HG02642 (cell line): Measurements from ENCODE around the gene LILRA2.
"Not testable (repeated sequence)": the region's sequence is repeated elsewhere in the genome, so short reads cannot be mapped to it uniquely, and the experiment has no call there.

Experiments used
- ATAC-seq: cut with Tn5 transposase; IDR thresholded peaks from one replicate; pipeline ENCODE4 v1.9.1; 2021; ENCODE audit warnings: mild to moderate bottlenecking; ENCODE audit not compliant: unreplicated experiment, poor library complexity

The LILRA2 gene

GRCh38 chr19:54570316-54570715 lies 3.3 kb upstream of the LILRA2 start:
- ATAC-seq = no peak

DNA sequence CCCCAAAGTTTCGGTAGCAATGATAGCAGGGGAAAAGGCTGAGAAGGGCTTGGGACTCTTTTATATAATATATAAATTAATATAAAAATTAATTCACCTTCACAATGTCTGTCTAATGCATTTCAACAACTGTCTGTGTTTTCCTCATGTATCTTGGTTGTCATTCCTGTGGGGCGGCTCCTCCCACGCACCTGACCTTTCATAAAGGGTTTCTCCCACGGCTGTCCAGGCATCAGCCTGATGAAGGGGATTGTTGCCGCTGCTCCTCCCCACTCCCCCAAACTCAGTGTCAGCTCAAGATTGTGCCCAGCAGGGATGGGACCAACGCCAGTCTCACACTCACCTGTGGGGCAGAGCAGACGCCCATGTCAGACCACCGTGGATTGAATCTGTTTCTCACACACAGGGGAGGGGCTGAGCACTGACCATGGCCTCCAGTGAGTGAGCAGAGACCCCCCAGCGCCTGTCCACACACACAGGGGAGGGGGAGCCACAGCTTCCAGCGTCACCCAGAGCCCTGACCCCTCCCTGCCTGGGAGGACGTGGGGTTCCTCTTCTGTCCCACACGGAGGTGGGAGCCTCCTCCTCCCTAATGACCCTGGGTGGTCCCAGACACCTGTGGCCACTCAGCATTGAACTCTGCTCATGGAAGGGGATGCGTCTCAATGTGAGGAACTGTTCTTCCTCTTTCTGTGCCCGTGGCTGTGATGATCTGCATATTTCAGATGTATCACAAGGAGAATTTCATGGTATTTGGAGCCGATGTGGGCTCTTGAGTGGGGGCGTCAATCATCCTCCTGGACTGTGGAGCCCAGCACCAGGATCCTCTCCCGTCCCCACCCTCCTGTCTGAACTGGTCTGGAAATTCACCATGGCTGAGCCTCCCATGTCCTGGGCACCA lies 1.6 kb upstream of the LILRA2 start:
- not testable (repeated sequence) for ATAC-seq

DNA sequence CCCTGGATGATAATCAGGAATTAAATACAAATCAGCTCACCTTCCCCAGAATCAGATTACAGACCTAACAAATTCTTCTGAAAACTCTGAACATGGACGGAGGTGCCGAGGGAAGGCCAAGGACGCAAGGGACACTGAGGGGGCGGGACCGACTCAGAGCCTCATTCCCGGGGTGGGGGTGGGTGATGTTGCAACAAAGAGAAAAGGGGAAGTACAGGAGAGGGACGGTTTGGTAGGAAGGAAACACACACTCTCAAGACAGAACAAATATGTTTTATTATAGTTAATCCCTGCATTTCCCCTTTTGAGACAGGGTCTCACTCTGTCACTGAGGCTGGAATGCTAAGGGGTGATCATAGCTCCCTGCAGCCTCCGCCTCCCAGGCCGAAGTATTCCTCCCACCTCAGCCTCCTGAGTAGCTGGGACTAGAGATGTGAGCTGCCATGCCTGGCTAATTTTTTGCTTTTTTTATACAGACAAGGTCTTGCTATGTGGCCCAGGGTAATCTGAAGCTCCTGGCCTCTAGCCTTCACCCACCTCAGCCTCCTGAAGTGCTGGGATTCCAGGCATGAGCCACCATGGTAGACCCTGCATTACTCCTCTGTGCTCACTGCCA lies 786 bp upstream of the LILRA2 start:
- ATAC-seq = no peak

- no peak for ATAC-seq
Observed at GRCh38 chr19:54574051-54574450, 461 bp downstream of the LILRA2 start.

DNA sequence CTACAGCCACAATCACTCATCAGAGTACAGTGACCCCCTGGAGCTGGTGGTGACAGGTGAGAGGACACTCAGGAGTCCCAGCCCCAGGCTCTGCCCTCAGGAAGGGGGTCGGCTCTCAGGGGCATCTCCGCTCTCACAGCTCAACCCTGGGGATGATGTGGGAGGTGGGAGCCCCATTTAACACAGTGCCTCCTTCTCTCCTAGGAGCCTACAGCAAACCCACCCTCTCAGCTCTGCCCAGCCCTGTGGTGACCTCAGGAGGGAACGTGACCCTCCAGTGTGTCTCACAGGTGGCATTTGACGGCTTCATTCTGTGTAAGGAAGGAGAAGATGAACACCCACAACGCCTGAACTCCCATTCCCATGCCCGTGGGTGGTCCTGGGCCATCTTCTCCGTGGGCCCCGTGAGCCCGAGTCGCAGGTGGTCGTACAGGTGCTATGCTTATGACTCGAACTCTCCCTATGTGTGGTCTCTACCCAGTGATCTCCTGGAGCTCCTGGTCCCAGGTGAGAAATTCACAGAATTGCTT lies 1.0 kb downstream of the LILRA2 start:
- no peak for ATAC-seq

DNA sequence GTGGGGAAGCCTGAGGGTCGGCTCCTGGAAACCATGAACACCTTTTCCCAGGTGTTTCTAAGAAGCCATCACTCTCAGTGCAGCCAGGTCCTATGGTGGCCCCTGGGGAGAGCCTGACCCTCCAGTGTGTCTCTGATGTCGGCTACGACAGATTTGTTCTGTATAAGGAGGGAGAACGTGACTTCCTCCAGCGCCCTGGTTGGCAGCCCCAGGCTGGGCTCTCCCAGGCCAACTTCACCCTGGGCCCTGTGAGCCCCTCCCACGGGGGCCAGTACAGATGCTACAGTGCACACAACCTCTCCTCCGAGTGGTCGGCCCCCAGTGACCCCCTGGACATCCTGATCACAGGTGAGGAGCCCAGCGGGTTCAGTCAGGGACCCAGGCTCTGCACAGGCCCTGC lies 1.6 kb downstream of the LILRA2 start:
- ATAC-seq = not testable (repeated sequence)

DNA sequence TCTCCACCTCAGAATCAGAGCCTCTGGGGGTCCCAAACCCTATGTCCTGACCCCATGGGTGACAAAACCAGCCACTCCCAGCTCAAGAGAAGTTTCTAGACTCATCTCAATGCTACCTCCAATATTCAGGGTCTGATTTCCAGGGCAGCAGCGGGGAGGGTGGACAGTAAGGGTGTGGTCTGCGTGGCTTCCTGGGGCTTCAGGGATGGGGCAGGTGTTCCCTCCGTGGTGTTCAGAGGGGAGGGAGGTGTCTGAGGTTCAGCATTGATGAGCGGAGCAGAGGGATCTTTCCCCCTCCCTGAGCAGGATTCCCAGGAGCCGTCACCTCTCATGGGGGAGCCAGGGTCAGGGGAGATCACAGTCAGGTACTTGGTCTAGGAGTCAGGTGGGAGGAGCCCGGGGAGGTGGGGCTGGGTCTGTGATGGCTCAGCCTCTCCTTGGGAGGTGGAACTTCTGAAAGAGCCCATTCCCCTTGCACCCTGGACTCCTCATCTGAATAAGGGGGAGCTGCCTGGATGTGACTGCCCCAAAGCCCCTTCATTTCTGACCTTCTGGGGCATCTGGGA lies 2.9 kb downstream of the LILRA2 start:
- no peak for ATAC-seq

DNA sequence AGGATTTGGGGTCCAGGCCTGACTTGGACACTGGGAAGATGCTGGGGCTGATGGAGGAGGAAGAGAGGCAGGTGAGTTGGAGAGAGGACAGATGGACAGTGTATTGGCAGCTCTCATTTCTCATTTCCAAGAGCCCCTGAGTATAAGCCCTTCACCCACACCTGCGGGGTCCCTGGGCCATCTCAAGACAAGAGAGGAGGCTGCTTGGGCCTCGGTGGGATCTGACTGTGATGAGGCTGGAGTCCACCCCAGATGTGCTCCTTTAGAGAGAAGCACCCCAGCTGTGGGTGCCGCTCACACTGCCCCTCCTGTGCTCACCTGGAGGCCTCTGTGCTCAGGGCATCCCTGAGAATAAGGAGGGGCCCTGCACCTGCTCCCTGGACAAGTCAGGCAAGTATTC lies 3.7 kb downstream of the LILRA2 start:
- ATAC-seq = no peak

- ATAC-seq = not testable (repeated sequence)
Observed at GRCh38 chr19:54578268-54578667, 4.7 kb downstream of the LILRA2 start.

GRCh38 chr19:54586397-54586796 lies 12.8 kb downstream of the LILRA2 start:
- ATAC-seq = no peak

DNA sequence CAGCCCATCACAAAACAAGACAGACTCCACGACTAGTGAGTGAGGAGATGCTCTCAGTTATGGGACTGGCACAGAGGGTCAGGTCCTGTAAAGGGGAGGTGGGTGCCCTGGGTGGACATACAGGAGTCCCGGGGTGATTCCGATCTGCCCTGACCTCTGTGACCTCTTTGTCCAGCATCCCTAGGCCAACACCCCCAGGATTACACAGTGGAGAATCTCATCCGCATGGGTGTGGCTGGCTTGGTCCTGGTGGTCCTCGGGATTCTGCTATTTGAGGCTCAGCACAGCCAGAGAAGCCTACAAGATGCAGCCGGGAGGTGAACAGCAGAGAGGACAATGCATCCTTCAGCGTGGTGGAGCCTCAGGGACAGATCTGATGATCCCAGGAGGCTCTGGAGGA lies 13.4 kb downstream of the LILRA2 start:
- no peak for ATAC-seq

DNA sequence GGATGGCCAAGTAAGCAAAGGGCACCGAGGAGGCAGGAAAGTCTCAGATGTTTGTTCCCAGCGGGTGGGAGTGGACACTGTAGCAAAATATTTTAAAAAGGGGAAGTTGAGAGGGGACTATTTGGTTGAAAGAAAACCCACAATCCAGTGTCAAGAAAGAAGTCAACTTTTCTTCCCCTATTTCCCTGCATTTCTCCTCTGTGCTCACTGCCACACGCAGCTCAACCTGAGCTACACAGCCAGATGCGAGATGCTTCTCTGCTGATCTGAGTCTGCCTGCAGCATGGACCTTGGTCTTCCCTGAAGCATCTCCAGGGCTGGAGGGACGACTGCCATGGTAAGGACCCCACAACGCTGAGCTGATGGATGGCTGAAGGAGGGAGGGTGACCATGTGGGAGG lies 19.9 kb downstream of the LILRA2 start, which contains the start of gene LILRA1:
TSS of gene LILRA1 (plus strand) at position 188 of the 400 bp plus-strand sequence. CDS start 613 bp downstream, outside the sequence.
- not testable (repeated sequence) for ATAC-seq

DNA sequence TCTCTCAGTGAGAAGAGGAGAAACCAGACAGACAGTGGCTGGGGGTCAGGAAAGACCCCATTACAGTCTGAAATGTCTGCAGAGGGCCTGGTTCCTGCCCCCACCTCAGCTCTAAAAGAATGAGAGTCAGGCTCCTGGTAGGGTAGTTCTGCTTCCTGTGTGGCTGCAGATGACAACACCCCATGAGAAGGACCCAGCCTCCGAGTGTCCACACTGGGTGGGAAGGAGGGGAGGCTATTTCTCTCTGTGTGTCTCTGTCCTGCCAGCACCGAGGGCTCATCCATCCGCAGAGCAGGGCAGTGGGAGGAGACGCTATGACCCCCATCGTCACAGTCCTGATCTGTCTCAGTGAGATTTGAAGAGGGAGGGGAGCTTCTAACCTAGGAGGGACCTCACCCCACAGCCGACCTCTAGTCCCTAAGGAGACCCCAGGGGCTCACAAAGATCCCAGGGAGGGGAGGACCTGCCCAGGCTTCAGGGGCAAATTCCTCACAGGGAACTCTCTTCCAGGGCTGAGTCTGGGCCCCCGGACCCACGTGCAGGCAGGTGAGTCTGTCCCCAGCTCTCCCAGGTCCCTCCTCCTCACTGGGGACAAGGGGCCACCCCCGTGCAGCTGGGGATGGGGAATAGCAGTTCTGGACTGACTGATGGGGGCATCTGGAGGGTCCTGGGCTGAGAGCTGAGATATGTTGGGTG lies 20.5 kb downstream of the LILRA2 start:
- not testable (repeated sequence) for ATAC-seq

DNA sequence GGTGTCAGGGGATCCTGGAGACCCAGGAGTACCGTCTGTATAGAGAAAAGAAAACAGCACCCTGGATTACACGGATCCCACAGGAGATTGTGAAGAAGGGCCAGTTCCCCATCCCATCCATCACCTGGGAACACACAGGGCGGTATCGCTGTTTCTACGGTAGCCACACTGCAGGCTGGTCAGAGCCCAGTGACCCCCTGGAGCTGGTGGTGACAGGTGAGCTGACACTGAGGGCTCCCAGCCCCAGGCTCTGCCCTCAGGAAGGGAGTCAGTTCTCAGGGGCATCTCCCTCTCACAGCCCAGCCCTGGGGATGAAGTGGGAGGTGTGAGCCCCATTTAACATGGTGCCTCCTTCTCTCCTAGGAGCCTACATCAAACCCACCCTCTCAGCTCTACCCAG lies 21.1 kb downstream of the LILRA2 start:
- no peak for ATAC-seq

- not testable (repeated sequence) for ATAC-seq
Observed at GRCh38 chr19:54595680-54596436, 22.3 kb downstream of the LILRA2 start.

GRCh38 chr19:54600212-54600611 lies 26.6 kb downstream of the LILRA2 start:
- no peak for ATAC-seq

GRCh38 chr19:54606230-54606629 lies 32.6 kb downstream of the LILRA2 start:
- peak; percentile 28 for ATAC-seq

DNA sequence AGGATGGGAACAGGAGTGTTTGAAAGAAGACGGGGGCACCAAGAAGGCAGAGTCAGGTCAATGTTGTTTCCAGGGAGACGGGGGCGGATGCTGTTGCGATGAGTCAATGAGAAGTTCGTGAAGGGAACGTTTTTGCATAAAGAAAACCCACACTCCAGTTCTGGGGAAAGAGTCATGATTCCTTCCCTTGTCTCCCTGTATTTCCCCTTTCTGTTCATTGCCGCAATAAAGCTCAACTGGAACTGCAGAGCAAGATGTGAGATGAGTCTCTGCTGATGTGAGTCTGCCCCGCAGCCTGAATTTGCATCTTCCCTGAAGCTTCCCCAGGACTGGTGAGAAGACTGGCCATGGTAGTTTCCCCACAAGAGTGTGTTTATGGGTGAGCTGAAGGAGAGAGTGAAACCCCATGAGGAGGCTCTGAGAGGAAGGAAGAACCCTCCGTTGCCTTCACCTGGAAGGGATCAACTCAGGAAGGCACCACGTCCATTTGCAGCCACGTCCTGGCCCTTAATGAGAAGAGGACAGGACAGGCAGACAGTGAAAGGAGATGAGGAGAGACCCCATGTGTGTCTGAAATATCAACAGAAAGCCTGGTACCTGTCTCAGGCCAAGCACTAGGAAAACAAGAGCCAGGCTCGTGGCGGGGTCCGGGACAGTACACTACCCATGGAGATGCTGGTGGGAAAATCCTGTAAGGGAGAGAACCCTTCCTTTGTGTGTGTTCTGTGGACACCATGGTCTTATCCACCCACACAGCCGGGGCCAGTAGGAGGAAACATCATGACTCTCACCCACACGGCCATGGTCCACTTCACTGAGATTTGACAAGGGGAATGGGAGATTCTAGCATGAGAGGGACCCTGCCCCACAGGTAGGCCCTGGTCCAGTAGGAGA lies 33.5 kb downstream of the LILRA2 start:
- ATAC-seq = peak; percentile 64

GRCh38 chr19:54607785-54608150 lies 34.2 kb downstream of the LILRA2 start:
- ATAC-seq = no peak
